WI38 (cell line): ENCODE measurements around the gene SLC25A29.
A peak's percentile ranks its signal among the peaks of the same experiment; 100 is the strongest.

Source experiments
- H3K4me3 ChIP-seq: 2 replicates; pipeline ENCODE4 v1.5.1; 2011; ENCODE audit warnings: low read depth, mild to moderate bottlenecking, control low read depth, low read length
- CTCF ChIP-seq: IDR thresholded peaks from 2 replicates; pipeline ENCODE4 v1.5.1; 2012; ENCODE audit warnings: low read depth, mild to moderate bottlenecking, control low read depth, low read length

SLC25A29 gene

DNA sequence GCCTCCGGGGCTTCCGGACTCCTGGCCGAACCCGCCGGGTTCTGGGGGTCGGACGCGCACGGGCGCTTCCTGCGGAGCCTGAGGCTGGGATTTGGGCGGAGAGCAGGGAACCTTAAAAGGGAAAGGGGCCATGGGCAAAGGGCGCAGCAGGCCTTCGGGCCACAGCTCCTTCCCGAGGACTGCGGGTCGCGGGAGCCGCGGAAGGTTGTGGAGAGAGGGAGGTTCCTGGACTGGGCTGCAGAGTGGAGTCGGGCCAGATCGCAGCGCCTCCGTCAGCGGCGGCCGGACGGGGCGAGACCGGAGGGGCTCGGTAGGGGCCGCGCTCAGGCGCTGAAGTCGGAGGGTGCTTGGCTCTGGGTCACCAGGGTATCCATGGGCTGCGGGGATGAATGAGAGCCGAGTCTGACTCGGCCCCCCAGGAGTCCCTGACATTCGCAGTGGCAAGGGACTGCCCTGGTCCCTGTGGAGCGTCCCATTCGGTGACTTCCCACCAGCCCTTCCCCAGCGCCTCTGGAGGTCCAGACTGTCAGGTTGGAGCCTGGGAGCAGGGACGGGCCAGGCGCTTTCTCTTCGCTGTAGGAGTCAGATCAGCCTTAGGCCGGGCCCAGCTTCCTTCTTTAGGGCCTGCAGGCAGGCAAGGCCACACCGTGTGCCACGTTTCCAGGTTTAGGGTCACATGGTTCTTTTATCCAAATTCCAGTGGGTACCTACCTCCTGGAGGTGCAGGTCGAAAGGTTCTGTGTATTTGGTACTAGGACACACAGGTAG is 938 bp upstream of the SLC25A29 start:
- peak overlapping the region; percentile 81 for H3K4me3 ChIP-seq
- TF ChIP-seq CTCF = no peak

DNA sequence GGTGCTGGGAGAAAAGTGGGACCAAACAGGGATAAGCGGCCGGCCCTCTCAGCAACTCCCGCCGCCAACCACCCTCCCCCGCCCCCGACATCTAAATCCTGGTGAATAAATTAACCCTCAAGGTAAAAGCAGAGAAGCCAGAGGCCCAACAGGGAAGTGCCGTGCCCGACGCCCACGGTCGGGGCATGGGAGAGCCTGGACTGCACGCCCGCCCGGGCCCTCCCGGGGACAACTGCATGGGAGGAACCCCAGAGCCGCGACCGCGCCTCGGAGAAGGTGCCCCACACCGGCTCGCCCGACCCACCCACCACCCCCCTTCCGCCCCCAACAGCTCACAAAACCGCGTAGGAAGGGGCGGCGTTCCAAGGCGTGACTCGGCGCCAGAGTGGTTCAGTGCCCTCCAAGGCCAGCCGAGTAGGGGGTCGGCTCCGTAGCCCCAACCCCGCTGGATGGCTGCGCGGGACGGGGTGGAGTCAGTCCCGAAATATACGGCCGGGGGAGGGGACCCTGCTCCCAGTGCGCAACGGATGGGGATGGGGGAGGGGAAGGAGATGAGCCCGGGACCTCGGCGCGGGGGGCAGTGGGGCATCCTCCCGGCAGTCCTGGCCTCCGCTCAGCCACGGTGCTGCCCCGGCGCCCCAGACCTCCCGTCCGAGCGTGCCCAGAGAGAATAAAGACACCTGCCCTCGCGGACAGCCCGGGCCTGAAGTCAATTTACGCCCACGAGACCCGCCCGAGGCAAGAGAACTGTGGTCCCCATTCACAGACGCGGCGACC is 732 bp downstream of the SLC25A29 start:
- no peak for TF ChIP-seq CTCF
- H3K4me3 ChIP-seq = peak overlapping the region; percentile 76

GRCh38 chr14:100304825-100305323 is 1.4 kb downstream of the SLC25A29 start:
- no peak for TF ChIP-seq CTCF
- H3K4me3 ChIP-seq = peak overlapping the region; percentile 76

- no peak for TF ChIP-seq CTCF
- H3K4me3 ChIP-seq = no peak overlapping the region
These were observed 2.3 kb downstream of the SLC25A29 start for GRCh38 chr14:100303925-100304324.

- TF ChIP-seq CTCF = peak; percentile 83
- H3K4me3 ChIP-seq = no peak overlapping the region
These were observed 3.1 kb downstream of the SLC25A29 start for GRCh38 chr14:100303179-100303578.

- TF ChIP-seq CTCF = no peak
- H3K4me3 ChIP-seq = no peak overlapping the region
These were observed 3.6 kb downstream of the SLC25A29 start for GRCh38 chr14:100302616-100303015.

DNA sequence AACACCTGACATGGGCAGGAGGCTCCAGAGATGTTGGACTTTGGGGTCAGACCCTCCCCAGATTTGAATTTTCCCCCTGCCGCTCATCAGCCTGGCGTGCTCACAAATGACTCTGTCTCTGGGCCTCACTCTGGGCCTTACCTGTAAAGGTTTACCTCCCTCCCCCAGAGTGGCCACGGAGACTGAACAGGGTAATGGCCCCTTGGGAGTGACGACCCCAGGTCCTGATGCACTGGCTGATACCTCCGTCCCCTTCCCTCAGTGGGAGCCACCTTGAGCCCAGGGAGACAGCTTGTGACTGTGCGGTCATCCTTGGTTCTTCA is 7.0 kb downstream of the SLC25A29 start:
- no peak for TF ChIP-seq CTCF
- H3K4me3 ChIP-seq = no peak overlapping the region
